ENCODE data around the gene LRCH4.
"Not testable (repeated sequence)": the region's sequence is repeated elsewhere in the genome, so short reads cannot be mapped to it uniquely, and the experiment has no call there.

Gene LRCH4

DNA sequence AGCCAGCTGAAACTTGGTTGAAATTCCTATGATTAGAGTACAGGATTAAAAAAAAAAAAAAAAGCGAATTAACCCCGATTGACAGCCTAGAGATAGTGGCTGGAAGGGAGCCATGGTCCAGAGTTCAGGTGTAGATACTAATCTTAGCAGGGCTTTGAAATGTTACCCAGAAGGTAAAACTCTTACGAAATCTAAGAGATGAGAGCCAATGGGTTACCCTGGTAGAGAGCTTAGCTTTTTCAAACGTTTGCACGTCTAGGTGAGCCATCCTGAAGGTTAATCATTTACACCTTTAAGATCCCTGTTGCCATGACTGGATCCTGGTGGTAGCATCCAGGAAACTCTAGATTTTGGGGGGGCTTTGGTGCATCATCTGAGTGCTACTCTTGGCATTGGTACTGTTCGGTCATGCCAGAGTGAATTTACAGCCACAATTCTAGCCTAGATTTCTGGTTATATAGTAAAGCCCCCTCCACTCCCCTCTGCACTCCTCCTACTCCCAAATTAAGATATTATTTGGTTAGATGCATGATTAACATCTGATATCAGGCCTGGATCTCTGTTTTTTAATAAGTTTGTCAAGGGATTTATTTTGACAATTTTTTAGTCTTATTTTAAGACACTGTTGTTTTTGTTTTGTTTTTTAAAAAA lies 45.7 kb downstream of the LRCH4 start:
- DNase-seq: no peak

GRCh38 chr7:100539436-100540006 lies 46.4 kb downstream of the LRCH4 start:
- no peak for DNase-seq

- peak; percentile 100 for DNase-seq
Measured at GRCh38 chr7:100538654-100539435, 47.1 kb downstream of the LRCH4 start, which contains the start of gene AGFG2. AGFG2 (plus strand) TSS chr7:100539203; CDS start chr7:100539347, 144 bp downstream.

DNA sequence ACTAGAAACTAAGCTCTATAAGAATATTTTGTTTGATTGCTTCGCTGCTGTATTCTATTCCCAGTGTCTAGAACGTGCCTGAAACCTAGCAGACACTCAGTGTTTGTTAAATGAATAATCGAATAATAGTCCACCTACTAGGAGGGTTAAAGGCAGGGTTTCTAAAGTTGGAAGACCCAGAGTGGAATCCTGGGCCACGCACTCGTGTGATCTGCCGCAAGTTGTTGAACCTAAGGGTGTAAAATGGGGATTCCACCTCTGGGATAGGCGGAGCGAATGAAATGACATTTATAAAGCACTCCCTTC lies 47.6 kb downstream of the LRCH4 start:
- DNase-seq: no peak

GRCh38 chr7:100536695-100537094 lies 49.2 kb downstream of the LRCH4 start:
- DNase-seq: not testable (repeated sequence)

DNA sequence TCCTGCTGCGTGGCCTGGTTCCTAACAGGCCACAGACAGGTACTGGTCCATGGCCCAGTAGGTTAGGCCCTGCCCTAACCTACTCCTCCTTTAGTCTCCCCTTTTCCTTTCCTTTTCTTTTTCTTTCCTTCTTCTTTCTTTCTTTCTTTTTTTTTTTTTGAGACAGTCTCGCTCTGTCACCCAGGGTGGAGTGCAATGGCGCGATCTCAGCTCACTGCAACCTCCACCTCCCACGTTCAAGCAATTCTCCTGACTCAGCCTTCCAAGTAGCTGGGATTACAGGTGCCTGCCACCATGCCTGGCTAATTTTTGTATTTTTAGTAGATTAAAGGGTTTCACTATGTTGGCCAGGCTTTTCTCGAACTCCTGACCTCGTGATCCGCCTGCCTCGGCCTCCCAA lies 49.9 kb downstream of the LRCH4 start:
- not testable (repeated sequence) for DNase-seq

DNA sequence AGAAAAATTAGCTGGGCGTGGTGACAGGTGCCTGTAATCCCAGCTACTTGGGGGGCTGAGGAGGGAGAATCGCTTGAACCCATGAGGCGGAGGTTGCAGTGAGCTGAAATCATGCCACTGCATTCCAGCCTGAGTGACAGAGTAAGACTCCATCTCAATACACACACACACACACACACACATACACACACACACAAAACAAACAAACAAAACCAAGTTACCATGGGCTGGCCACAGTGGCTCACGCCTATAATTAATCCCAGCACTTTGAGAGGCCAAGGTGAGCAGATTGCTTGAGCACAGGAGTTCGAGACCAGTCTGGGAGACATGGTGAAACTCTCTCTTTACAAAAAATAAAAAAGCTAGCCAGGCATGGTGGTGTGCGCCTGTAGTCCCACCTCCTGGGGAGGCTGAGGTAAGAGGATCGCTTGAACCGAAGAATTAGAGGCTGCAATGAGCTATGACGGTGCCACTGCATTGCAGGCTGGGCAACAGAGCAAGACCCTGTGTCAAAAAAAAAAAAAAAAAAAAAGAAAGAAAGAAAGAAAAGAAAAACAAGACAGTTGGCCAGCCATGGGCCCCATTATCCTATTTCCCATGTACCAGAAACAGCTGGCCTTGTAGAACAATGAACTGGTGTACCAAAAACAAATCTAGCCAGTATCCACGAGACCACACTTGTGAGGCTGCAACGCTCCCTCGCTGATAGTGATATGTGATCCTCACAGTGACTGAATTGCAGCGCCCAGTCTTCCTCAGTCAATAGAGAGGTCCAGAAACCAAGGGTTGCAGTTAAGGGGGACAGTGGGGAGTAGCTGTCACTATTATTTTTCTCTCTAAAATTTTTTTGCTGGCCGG lies 53.5 kb downstream of the LRCH4 start:
- DNase-seq: no peak

- not testable (repeated sequence) for DNase-seq
Measured at GRCh38 chr7:100528108-100528866, 57.6 kb downstream of the LRCH4 start.

Measured in stimulated activated CD4-positive, alpha-beta T cell treated with anti-CD3 and anti-CD28 coated beads, Interleukin-2, amount 100 ng/mL, for 48 hours (primary cell).